GM12878 (cell line): ENCODE data around the gene ARSD. TPM values are rescaled to one million over a fixed set of nuclear protein-coding genes. Genes with fewer than 3 reads are reported as not detected.

Experiments
- ATAC-seq: fragments of 200-7000 bp; cut with Tn5 transposase; 3 replicates; pipeline ENCODE4 v1.9.1; 2020; ENCODE audit warnings: mild to moderate bottlenecking, moderate library complexity
- BruUV-seq: library from RNA; stranded (reverse); fragments of 400-500 nt; replicated peaks from 2 replicates; lab custom pipeline; 2021; lab: Mats Ljungman, UMichigan
- CTCF ChIA-PET: fragments of 300-600 bp; sonication (Branson Sonifier 250); formaldehyde crosslinking; extraction: SDS; loops from one replicate; lab custom pipeline; 2021; ENCODE audit warnings: inconsistent platforms; lab: Yijun Ruan, JAX
- POLR2A ChIA-PET: fragments of 350-600 bp; formaldehyde crosslinking; extraction: SDS; loops from one replicate; lab custom pipeline; 2021; ENCODE audit warnings: inconsistent platforms; lab: Charles Lee
- RAD21 ChIA-PET: fragments of 300-600 bp; sonication (Branson Sonifier 250); formaldehyde crosslinking; loops from one replicate; lab custom pipeline; 2023; ENCODE audit warnings: antibody characterized with exemption; ENCODE audit not compliant: unreplicated experiment; lab: Charles Lee
- SMC1A ChIA-PET: fragments of 300-600 bp; sonication (Branson Sonifier 250); formaldehyde crosslinking; loops from one replicate; lab custom pipeline; 2023; ENCODE audit not compliant: unreplicated experiment, uncharacterized antibody; lab: Charles Lee
- DNase-seq: peaks from one replicate; pipeline ENCODE4 v3.0.0-alpha.2; 2011; ENCODE audit warnings: low read depth, low spot score
- FAIRE-seq: peaks from 3 replicates; lab custom pipeline; 2011; peaks lifted over from hg19 to GRCh38; lab: Jason Lieb, UNC
- H2AFZ ChIP-seq: 2 replicates; pipeline ENCODE4 v1.6.0; 2011; ENCODE audit warnings: low read depth, low read length, control low read depth; ENCODE audit not compliant: control insufficient read depth
- H3K27ac ChIP-seq: 2 replicates; pipeline ENCODE4 v1.5.1; 2011; ENCODE audit warnings: control low read depth; ENCODE audit not compliant: control insufficient read depth, insufficient read depth
- H3K27me3 ChIP-seq, 2 experiments: replicated peaks in 1 of 2; 2 replicates each; pipeline versions ENCODE4 v1.6.0 to v1.6.1; 2011; ENCODE audit warnings: low read length in 1 of 2; ENCODE audit not compliant: control insufficient read depth in 2 of 2, insufficient read depth in 2 of 2
- H3K36me3 ChIP-seq, 2 experiments: 2 replicates each; pipeline ENCODE4 v1.5.1; 2011; ENCODE audit warnings: low read length in 1 of 2; ENCODE audit not compliant: control insufficient read depth in 2 of 2, insufficient read depth in 2 of 2
- H3K4me1 ChIP-seq: 2 replicates; pipeline ENCODE4 v1.6.1; 2011; ENCODE audit warnings: mild to moderate bottlenecking, low read length, moderate library complexity, mixed read lengths; ENCODE audit not compliant: control insufficient read depth, insufficient read depth
- H3K4me2 ChIP-seq: 2 replicates; pipeline ENCODE4 v1.6.0; 2011; ENCODE audit warnings: control low read depth; ENCODE audit not compliant: control insufficient read depth, insufficient read depth
- H3K4me3 ChIP-seq: fragments of 200-600 bp; sonication (generic); 2 replicates; pipeline ENCODE4 v1.5.1; 2016
- H3K79me2 ChIP-seq: 2 replicates; pipeline ENCODE4 v1.6.0; 2011; ENCODE audit warnings: low read length; ENCODE audit not compliant: control insufficient read depth, insufficient read depth
- H3K9ac ChIP-seq: 2 replicates; pipeline ENCODE4 v1.8.0; 2011; ENCODE audit warnings: low read length, control low read depth, mixed read lengths; ENCODE audit not compliant: control insufficient read depth, insufficient read depth
- H3K9me3 ChIP-seq: replicated peaks from 3 replicates; pipeline ENCODE4 v1.5.1; 2011; ENCODE audit warnings: mild to moderate bottlenecking, low read length; ENCODE audit not compliant: control insufficient read depth, insufficient read depth
- H4K20me1 ChIP-seq: 2 replicates; pipeline ENCODE4 v1.6.0; 2011; ENCODE audit not compliant: control insufficient read depth, insufficient read depth
- CHD4 ChIP-seq: fragments of 200-600 bp; sonication (generic); IDR thresholded peaks from 2 replicates; pipeline ENCODE4 v1.6.1; 2016; ENCODE audit warnings: mild to moderate bottlenecking
- ESRRA ChIP-seq: IDR thresholded peaks from 2 replicates; pipeline ENCODE4 v1.6.1; 2012; ENCODE audit warnings: mild to moderate bottlenecking, low read length, improper control_type of control experiment
- FOS ChIP-seq: IDR thresholded peaks from 3 replicates; pipeline ENCODE4 v1.6.1; 2011; ENCODE audit warnings: borderline replicate concordance; ENCODE audit not compliant: insufficient read length; ENCODE audit errors: extremely low read depth
- GABPA ChIP-seq: IDR thresholded peaks from 2 replicates; pipeline ENCODE4 v1.6.1; 2014; ENCODE audit warnings: antibody characterized with exemption, low read depth, mild to moderate bottlenecking, inconsistent platforms
- KAT2A ChIP-seq: conservative IDR thresholded peaks from 2 replicates; pipeline ENCODE4 v1.6.1; 2011; ENCODE audit warnings: low read depth, low read length; ENCODE audit not compliant: control insufficient read depth
- MEF2A ChIP-seq: IDR thresholded peaks from 2 replicates; pipeline ENCODE4 v1.6.1; 2011; ENCODE audit warnings: low read depth, mild to moderate bottlenecking, low read length, moderate library complexity; ENCODE audit not compliant: insufficient read depth
- NRF1 ChIP-seq: conservative IDR thresholded peaks from 2 replicates; pipeline ENCODE4 v1.6.1; 2011; ENCODE audit warnings: mild to moderate bottlenecking, low read depth, low read length, improper control_type of control experiment
- PAX5 ChIP-seq: IDR thresholded peaks from 2 replicates; pipeline ENCODE4 v1.6.1; 2011; ENCODE audit warnings: low read depth, low read length, borderline replicate concordance
- ZNF384 ChIP-seq: IDR thresholded peaks from 2 replicates; pipeline ENCODE4 v1.6.1; 2012; ENCODE audit warnings: low read depth, mild to moderate bottlenecking, low read length, improper control_type of control experiment, borderline replicate concordance
- WGBS: methylation state at CpG from one replicate; pipeline ENCODE4 v1.1.6; 2016; ENCODE audit warnings: low lambda C conversion rate; ENCODE audit not compliant: insufficient replicate concordance, insufficient coverage; ENCODE audit errors: missing lambda C conversion rate; 5-methylcytosine and 5-hydroxymethylcytosine counted together
- in situ Hi-C: fragments of 300-500 bp; cut with MboI; formaldehyde crosslinking; loops from 9 replicates; pipeline ENCODE4 v1.14.3; 2018; ENCODE audit warnings: mixed read lengths
- intact Hi-C: fragments of 100-400 bp; cut with micrococcal nuclease; formaldehyde crosslinking; loops from one replicate; pipeline ENCODE4 v1.14.2; 2022; ENCODE audit not compliant: unreplicated experiment
- polyA plus RNA-seq, 11 experiments: library from polyadenylated mRNA; depleted of rRNA in 4 of 11; unstranded in 6 of 11; stranded (reverse) in 5 of 11; fragments of >200 nt; fragmentation: Nextera tagmentation in 4 of 11; fragmentation: Illumina TruSeq in 1 of 11; extraction: Ambion mirVana in 4 of 11; extraction: Trizol in 1 of 11; gene quantifications; 1 replicate in 1 of 11; 2 replicates in 10 of 11; pipeline versions ENCODE4 v1.2.1 to v1.2.3, GENCODE V29; 2011 to 2016; ENCODE audit warnings: inconsistent platforms in 2 of 11, missing spikeins in 2 of 11, low read depth in 1 of 11
- total RNA-seq, 4 experiments: library from RNA; depleted of rRNA in 3 of 4; stranded (reverse); fragments of >200 nt in 3 of 4; fragmentation: Illumina TruSeq in 1 of 4; extraction: Trizol in 1 of 4; gene quantifications; 2 replicates each; pipeline versions ENCODE4 v1.2.1 to v1.2.3, GENCODE V29; 2013 to 2021
- TF ChIP-seq, protein P1 (sequence below): fragments of 150-350 bp; IDR thresholded peaks from 2 replicates; pipeline ENCODE4 v1.6.1; 2016; ENCODE audit warnings: low read depth, low read length
- TF ChIP-seq, protein P2 (sequence below): IDR thresholded peaks from 2 replicates; pipeline ENCODE4 v1.6.1; 2011; ENCODE audit warnings: borderline replicate concordance, low read depth, mild to moderate bottlenecking, moderate library complexity, mixed read lengths, low read length; ENCODE audit not compliant: insufficient read depth; ENCODE audit errors: extremely low read length
- TF ChIP-seq, protein P3 (sequence below): fragments of 450-650 bp; formaldehyde crosslinking; IDR thresholded peaks from 2 replicates; pipeline ENCODE4 v1.4.0; 2022; ENCODE audit warnings: mild to moderate bottlenecking, moderate library complexity
- TF ChIP-seq, protein P4 (sequence below): IDR thresholded peaks from 2 replicates; pipeline ENCODE4 v1.6.1; 2012; ENCODE audit warnings: low read length, inconsistent platforms
- TF ChIP-seq, protein P5 (sequence below): fragments of 450-650 bp; IDR thresholded peaks from 2 replicates; pipeline ENCODE4 v1.6.1; 2017; ENCODE audit warnings: low read depth, mild to moderate bottlenecking, moderate library complexity

The ARSD gene
- total and polyA plus RNA-seq, 10 of the 15 experiments (the other 5 are each of a cell fraction or from before 2014, with no cell fraction given) = 0.05 to 1.5 (median 0.43) TPM

DNA sequence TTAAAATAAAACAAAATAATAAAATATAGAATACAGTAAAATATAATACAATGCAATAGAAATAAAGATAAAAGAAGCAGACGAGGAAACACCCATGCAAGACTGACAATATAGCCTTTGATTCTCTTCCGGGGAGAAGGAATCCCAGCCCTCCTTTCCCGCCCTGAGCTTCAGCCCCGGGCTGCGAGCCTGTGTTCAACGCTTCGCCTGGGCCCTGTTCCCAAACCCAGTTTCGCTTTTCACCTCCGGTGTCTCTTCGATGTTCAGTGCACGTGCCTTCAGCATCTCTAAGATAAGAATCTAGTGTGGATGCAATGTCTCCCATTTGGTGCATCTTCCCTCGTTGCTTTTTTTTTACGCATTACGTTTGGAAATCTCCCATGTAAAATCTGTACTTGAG is 38.4 kb upstream of the ARSD start:
- no peak for FAIRE-seq
- TF ChIP-seq, protein P1, sequence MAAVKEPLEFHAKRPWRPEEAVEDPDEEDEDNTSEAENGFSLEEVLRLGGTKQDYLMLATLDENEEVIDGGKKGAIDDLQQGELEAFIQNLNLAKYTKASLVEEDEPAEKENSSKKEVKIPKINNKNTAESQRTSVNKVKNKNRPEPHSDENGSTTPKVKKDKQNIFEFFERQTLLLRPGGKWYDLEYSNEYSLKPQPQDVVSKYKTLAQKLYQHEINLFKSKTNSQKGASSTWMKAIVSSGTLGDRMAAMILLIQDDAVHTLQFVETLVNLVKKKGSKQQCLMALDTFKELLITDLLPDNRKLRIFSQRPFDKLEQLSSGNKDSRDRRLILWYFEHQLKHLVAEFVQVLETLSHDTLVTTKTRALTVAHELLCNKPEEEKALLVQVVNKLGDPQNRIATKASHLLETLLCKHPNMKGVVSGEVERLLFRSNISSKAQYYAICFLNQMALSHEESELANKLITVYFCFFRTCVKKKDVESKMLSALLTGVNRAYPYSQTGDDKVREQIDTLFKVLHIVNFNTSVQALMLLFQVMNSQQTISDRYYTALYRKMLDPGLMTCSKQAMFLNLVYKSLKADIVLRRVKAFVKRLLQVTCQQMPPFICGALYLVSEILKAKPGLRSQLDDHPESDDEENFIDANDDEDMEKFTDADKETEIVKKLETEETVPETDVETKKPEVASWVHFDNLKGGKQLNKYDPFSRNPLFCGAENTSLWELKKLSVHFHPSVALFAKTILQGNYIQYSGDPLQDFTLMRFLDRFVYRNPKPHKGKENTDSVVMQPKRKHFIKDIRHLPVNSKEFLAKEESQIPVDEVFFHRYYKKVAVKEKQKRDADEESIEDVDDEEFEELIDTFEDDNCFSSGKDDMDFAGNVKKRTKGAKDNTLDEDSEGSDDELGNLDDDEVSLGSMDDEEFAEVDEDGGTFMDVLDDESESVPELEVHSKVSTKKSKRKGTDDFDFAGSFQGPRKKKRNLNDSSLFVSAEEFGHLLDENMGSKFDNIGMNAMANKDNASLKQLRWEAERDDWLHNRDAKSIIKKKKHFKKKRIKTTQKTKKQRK = no peak
- TF ChIP-seq GABPA (no peak), CHD4 (no peak), NRF1 (no peak), PAX5 (no peak), MEF2A (no peak), ESRRA (no peak), ZNF384 (no peak), FOS (no peak), KAT2A (no peak)
- TF ChIP-seq, protein P2, sequence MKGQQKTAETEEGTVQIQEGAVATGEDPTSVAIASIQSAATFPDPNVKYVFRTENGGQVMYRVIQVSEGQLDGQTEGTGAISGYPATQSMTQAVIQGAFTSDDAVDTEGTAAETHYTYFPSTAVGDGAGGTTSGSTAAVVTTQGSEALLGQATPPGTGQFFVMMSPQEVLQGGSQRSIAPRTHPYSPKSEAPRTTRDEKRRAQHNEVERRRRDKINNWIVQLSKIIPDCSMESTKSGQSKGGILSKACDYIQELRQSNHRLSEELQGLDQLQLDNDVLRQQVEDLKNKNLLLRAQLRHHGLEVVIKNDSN = no peak
- TF ChIP-seq, protein P3, sequence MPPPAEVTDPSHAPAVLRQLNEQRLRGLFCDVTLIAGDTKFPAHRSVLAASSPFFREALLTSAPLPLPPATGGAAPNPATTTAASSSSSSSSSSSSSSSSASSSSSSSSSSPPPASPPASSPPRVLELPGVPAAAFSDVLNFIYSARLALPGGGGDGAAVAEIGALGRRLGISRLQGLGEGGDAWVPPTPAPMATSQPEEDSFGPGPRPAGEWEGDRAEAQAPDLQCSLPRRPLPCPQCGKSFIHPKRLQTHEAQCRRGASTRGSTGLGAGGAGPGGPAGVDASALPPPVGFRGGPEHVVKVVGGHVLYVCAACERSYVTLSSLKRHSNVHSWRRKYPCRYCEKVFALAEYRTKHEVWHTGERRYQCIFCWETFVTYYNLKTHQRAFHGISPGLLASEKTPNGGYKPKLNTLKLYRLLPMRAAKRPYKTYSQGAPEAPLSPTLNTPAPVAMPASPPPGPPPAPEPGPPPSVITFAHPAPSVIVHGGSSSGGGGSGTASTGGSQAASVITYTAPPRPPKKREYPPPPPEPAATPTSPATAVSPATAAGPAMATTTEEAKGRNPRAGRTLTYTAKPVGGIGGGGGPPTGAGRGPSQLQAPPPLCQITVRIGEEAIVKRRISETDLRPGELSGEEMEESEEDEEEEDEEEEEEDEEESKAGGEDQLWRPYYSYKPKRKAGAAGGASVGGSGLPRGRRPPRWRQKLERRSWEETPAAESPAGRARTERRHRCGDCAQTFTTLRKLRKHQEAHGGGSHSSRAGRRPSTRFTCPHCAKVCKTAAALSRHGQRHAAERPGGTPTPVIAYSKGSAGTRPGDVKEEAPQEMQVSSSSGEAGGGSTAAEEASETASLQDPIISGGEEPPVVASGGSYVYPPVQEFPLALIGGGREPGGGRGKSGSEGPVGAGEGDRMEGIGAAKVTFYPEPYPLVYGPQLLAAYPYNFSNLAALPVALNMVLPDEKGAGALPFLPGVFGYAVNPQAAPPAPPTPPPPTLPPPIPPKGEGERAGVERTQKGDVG = no peak
- TF ChIP-seq, protein P4, sequence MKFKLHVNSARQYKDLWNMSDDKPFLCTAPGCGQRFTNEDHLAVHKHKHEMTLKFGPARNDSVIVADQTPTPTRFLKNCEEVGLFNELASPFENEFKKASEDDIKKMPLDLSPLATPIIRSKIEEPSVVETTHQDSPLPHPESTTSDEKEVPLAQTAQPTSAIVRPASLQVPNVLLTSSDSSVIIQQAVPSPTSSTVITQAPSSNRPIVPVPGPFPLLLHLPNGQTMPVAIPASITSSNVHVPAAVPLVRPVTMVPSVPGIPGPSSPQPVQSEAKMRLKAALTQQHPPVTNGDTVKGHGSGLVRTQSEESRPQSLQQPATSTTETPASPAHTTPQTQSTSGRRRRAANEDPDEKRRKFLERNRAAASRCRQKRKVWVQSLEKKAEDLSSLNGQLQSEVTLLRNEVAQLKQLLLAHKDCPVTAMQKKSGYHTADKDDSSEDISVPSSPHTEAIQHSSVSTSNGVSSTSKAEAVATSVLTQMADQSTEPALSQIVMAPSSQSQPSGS = no peak
- TF ChIP-seq, protein P5, sequence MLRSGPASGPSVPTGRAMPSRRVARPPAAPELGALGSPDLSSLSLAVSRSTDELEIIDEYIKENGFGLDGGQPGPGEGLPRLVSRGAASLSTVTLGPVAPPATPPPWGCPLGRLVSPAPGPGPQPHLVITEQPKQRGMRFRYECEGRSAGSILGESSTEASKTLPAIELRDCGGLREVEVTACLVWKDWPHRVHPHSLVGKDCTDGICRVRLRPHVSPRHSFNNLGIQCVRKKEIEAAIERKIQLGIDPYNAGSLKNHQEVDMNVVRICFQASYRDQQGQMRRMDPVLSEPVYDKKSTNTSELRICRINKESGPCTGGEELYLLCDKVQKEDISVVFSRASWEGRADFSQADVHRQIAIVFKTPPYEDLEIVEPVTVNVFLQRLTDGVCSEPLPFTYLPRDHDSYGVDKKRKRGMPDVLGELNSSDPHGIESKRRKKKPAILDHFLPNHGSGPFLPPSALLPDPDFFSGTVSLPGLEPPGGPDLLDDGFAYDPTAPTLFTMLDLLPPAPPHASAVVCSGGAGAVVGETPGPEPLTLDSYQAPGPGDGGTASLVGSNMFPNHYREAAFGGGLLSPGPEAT = no peak

More for the DNA sequence above, 38.4 kb upstream of the ARSD start:
- no TSS peak for BruUV-seq
- Histone ChIP-seq H3K9ac (no peak overlapping the region), H3K9me3 (no peaks in the 10 kb centered on the region; the same call in 2 of the 3 replicates), H3K36me3 (no peaks in the 10 kb centered on the region), H3K4me3 (no peak overlapping the region), H2AFZ (no peak overlapping the region), H3K27ac (no peak overlapping the region), H3K27me3 (no peaks in the 10 kb centered on the region), H4K20me1 (no peaks in the 10 kb centered on the region), H3K4me2 (no peak overlapping the region), H3K79me2 (no peaks in the 10 kb centered on the region), H3K4me1 (no peaks in the 10 kb centered on the region)
- WGBS = 69% methylated on average over 14 of the region's 14 CpGs
- ChIA-PET POLR2A (no interaction called here), CTCF (no interaction called here), RAD21 (no interaction called here), SMC1A (no interaction called here)
- in situ Hi-C loops (no loop called here), intact Hi-C loops (no loop called here)
- no peak for ATAC-seq
- DNase-seq = no peak
